CD4-positive, alpha-beta T cell treated with Interleukin-6 at 100 ng/mL for 8 hours (primary cell): ENCODE data around the gene SPATS2.
A peak's percentile ranks its signal among the peaks of the same experiment; 100 is the strongest.
"Not testable (repeated sequence)": the region's sequence is repeated elsewhere in the genome, so short reads cannot be mapped to it uniquely, and the experiment has no call there.

Experiments used
- DNase-seq: peaks from one replicate; pipeline ENCODE4 v3.0.0-alpha.2; 2020; ENCODE audit warnings: mixed read lengths, low spot score

The SPATS2 gene

GRCh38 chr12:49352351-49352750 is 14.9 kb upstream of the SPATS2 start:
- DNase-seq = no peak

GRCh38 chr12:49355913-49356312 is 11.3 kb upstream of the SPATS2 start:
- no peak for DNase-seq

- DNase-seq = no peak
These were observed 10.1 kb upstream of the SPATS2 start for GRCh38 chr12:49357103-49357678.

GRCh38 chr12:49358483-49359141 is 8.7 kb upstream of the SPATS2 start:
- DNase-seq = peak; percentile 58

GRCh38 chr12:49359671-49360070 is 7.6 kb upstream of the SPATS2 start:
- DNase-seq = no peak

GRCh38 chr12:49362077-49362476 is 5.2 kb upstream of the SPATS2 start:
- no peak for DNase-seq

GRCh38 chr12:49364989-49365388 is 2.3 kb upstream of the SPATS2 start:
- no peak for DNase-seq

- DNase-seq = no peak
These were observed 1.7 kb upstream of the SPATS2 start for GRCh38 chr12:49365542-49365941.

- DNase-seq = no peak
These were observed 1.1 kb upstream of the SPATS2 start for GRCh38 chr12:49366096-49366651.

GRCh38 chr12:49366652-49367380 is 446 bp upstream of the SPATS2 start:
- peak; percentile 85 for DNase-seq

GRCh38 chr12:49368240-49368600 is 958 bp downstream of the SPATS2 start:
- no peak for DNase-seq

GRCh38 chr12:49369411-49370145 is 2.3 kb downstream of the SPATS2 start:
- no peak for DNase-seq

GRCh38 chr12:49370539-49370938 is 3.3 kb downstream of the SPATS2 start:
- no peak for DNase-seq

- DNase-seq = no peak
These were observed 8.1 kb downstream of the SPATS2 start for GRCh38 chr12:49375406-49375805.

- DNase-seq = no peak
These were observed 10.1 kb downstream of the SPATS2 start for GRCh38 chr12:49377386-49377785.

- DNase-seq = not testable (repeated sequence)
These were observed 12.9 kb downstream of the SPATS2 start for GRCh38 chr12:49380184-49380583.

- peak; percentile 59 for DNase-seq
These were observed 21.6 kb downstream of the SPATS2 start for GRCh38 chr12:49388682-49389386.

- no peak for DNase-seq
These were observed 22.1 kb downstream of the SPATS2 start for GRCh38 chr12:49389387-49389703.

GRCh38 chr12:49397000-49397399 is 29.7 kb downstream of the SPATS2 start:
- no peak for DNase-seq

GRCh38 chr12:49400304-49400703 is 33.0 kb downstream of the SPATS2 start:
- DNase-seq = no peak

- no peak for DNase-seq
These were observed 36.7 kb downstream of the SPATS2 start for GRCh38 chr12:49403971-49404450.

- no peak for DNase-seq
These were observed 37.7 kb downstream of the SPATS2 start for GRCh38 chr12:49404956-49405355.
